HT-29 (cell line): ENCODE measurements around the gene TRIM46. TPM values are rescaled to one million over a fixed set of nuclear protein-coding genes. Genes with fewer than 3 reads are reported as not detected.
"Not testable (repeated sequence)": the region's sequence is repeated elsewhere in the genome, so short reads cannot be mapped to it uniquely, and the experiment has no call there.

ENCODE experiments used
- DNase-seq: peaks from one replicate; pipeline ENCODE4 v3.0.0-alpha.2; 2015; ENCODE audit warnings: low spot score
- small RNA-seq: library from RNA; depleted of rRNA; stranded (forward); fragments of <200 nt; gene quantifications from one replicate; pipeline ENCODE3, GENCODE V24; 2014
- total RNA-seq: library from RNA; depleted of rRNA; stranded (reverse); fragments of >200 nt; shearing (Covaris generic); gene quantifications from 2 replicates; pipeline ENCODE4 v1.2.3, GENCODE V29; 2014; rRNA removed

Gene TRIM46
- total RNA-seq, 1 experiment from 2014 or later: not detected

DNA sequence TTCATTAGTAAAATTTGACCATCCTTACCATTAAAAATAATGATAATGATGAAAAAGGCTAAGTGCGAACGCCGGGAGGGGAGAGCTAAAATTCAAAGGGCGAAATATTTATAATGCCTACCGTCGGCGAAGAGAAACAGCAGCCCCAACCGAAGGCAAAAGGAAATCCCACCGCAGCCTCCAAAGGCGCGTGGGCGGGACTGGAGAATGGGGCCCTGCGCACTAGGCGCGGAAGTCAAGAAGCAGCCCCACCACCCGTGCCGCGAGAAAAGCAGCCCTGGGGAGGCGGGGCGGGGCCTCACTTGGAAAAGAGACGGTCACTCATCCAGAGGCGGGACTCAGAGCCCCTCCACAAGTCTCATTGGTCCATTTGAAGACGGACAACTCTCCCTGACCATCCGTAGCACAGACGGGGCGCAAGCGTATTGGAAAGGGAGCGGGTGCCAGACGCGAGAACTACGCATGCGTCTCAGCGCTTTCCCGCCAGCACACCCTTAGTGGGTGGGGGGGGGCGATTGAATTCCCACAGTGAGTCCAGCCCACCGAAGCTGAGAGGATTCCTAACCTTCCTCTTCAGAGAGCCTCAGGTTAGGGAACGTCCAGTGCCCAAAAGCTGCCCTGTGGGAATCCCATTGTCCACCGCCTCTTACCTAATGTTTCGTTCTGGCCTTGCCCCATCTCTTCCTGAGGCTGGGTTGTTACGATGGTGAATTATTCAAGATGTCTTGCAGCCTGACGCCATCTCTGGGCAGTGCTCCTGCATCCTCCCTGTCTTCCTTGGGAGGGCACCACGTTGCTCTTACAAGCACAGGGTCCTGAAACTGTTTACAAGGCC lies 53.8 kb downstream of the TRIM46 start:
- DNase-seq: peak; percentile 98

GRCh38 chr1:155228096-155228427 lies 54.4 kb downstream of the TRIM46 start:
- DNase-seq: no peak

DNA sequence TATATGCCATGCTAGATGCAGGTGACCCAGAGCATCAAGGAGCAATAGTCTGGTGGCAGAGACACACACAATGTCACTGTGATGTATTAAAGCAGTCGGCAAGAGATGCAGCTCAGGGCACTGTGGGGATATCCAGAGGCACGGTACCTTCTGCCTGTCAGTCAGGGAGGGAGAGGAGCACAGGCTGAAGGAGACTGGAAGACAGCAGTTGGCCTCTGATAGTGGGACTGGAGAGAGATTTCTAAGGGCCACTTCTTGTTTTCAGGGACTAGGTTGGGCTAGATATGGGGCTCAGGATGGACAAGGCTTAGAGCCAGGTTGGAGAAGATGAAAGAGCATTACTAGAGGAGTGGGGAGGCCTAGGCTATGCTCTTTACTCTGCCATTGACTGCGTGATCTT lies 57.7 kb downstream of the TRIM46 start:
- not testable (repeated sequence) for DNase-seq

DNA sequence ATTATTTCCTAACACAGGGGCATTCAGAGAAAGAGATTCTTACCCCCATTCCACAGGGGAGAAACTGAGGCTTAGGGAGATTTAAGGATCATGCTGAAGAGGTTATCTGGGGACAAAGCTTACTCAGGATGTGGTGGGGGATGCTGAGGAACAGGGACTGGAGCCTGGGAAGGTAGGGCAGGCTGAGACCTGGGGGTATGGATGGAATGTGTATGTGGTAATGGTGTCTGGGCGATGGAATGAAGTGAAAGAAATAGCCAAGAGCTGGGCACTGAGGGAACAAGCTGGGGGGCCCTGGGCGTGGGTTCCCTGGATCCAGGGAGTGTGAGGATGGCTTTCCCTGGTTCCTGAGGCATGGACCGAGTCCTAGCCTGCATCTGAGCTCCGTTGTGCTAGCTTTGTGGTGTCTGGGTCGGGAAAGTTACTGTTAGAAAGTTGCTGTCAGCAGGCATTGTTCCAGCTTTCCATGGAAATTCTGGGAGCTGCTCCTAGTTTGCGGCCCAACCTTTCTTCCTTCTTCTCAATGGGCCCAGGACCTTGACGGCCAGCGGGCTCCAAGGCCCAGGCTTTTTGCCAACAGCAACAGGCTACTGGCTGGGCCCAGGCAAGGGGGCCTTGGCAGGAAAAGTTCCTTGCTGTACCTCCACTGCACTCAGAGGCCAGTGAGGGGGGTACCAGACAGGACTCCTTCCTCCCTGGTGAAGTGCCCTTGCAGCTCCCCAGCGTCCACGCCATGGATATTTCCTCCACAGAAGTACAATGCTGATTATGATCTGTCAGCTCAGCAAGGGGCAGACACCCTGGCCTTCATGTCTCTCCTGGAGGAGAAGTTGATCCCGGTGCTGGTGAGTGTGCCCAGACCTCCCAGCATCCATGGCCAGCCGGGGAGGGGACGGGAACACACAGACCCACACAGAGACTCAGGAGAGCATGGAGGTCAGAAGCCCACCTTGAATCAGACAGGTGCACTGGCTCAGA lies 58.6 kb downstream of the TRIM46 start:
- not testable (repeated sequence) for DNase-seq

DNA sequence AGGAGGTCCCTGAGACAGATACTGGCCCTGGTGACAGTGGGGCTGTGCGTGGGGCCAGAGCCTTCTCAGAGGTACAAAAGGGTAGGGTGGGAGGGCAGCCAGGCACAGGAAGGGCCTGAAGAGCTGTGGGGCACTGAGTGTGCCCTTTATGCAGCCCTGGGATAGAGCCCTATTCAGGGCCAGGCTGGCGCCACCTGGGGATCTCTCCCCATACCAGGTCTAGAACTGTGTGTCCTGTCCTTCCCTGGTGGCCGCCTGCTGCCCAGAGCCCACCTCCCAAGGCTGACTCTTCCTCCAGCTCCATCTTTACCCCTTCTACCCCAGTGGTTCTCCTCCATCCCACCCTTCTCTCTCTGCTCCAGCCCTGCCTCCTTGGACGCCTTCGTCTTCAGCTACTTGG lies 59.9 kb downstream of the TRIM46 start:
- DNase-seq: not testable (repeated sequence)

Small RNA genes within 50 kb of the gene (small RNA-seq; reads per million reads assigned to genes)
- not detected for gene HMGN2P18

Other genes with a start within 250 kb of the TRIM46 start
- 15.7 and 18.9 TPM in 2 replicates for gene PMVK, start 237.1 kb upstream of the TRIM46 start, total RNA-seq
- gene PBXIP1, start 217.8 kb upstream of the TRIM46 start, total RNA-seq: 33.3 and 42.5 TPM in 2 replicates
- 36.3 and 43.4 TPM in 2 replicates for gene PYGO2, start 212.1 kb upstream of the TRIM46 start, total RNA-seq
- gene SHC1, start 203.1 kb upstream of the TRIM46 start, total RNA-seq: 112 and 120 TPM in 2 replicates
- gene CKS1B, start 199.2 kb upstream of the TRIM46 start, total RNA-seq: 189 and 196 TPM in 2 replicates
- 83.1 and 85.5 TPM in 2 replicates for gene FLAD1, start 190.5 kb upstream of the TRIM46 start, total RNA-seq
- gene LENEP, start 180.3 kb upstream of the TRIM46 start, total RNA-seq: 0.16 and 0.18 TPM in 2 replicates
- 81.9 and 83.4 TPM in 2 replicates for gene ZBTB7B, start 171.0 kb upstream of the TRIM46 start, total RNA-seq
- 0.70 and 3.3 TPM in 2 replicates for gene DCST2, start 140.1 kb upstream of the TRIM46 start, total RNA-seq
- 0.05 TPM in 1 of 2 replicates, not detected in the other for gene DCST1, start 140.0 kb upstream of the TRIM46 start, total RNA-seq
- 177 and 185 TPM in 2 replicates for gene ADAM15, start 122.5 kb upstream of the TRIM46 start, total RNA-seq
- 34.6 and 45.0 TPM in 2 replicates for gene EFNA4, start 110.1 kb upstream of the TRIM46 start, total RNA-seq
- 2.4 and 3.9 TPM in 2 replicates for gene EFNA3, start 95.0 kb upstream of the TRIM46 start, total RNA-seq
- 49.8 and 62.7 TPM in 2 replicates for gene EFNA1, start 46.0 kb upstream of the TRIM46 start, total RNA-seq
- gene SLC50A1, start 38.0 kb upstream of the TRIM46 start, total RNA-seq: 38.8 and 47.5 TPM in 2 replicates
- gene DPM3, start 33.3 kb upstream of the TRIM46 start, total RNA-seq: 86.2 and 100 TPM in 2 replicates
- 107 and 128 TPM in 2 replicates for gene KRTCAP2, start 545 bp upstream of the TRIM46 start, total RNA-seq
- gene THBS3, start 34.0 kb downstream of the TRIM46 start, total RNA-seq: 4.2 and 7.6 TPM in 2 replicates
- gene MTX1, start 34.8 kb downstream of the TRIM46 start, total RNA-seq: 72.2 and 86.8 TPM in 2 replicates
- 8.6 and 12.6 TPM in 2 replicates for gene ENTREP3, start 81.6 kb downstream of the TRIM46 start, total RNA-seq
- gene SCAMP3, start 88.5 kb downstream of the TRIM46 start, total RNA-seq: 112 and 114 TPM in 2 replicates
- 29.3 and 35.2 TPM in 2 replicates for gene CLK2, start 99.7 kb downstream of the TRIM46 start, total RNA-seq
- gene HCN3, start 103.6 kb downstream of the TRIM46 start, total RNA-seq: 4.3 and 6.4 TPM in 2 replicates
- 0.28 TPM in 1 of 2 replicates, not detected in the other for gene PKLR, start 127.6 kb downstream of the TRIM46 start, total RNA-seq
- gene FDPS, start 135.0 kb downstream of the TRIM46 start, total RNA-seq: 270 and 302 TPM in 2 replicates
- gene RUSC1, start 147.0 kb downstream of the TRIM46 start, total RNA-seq: 80.6 and 86.9 TPM in 2 replicates